ENCODE data around the gene KLHDC8B.

Gene KLHDC8B

DNA sequence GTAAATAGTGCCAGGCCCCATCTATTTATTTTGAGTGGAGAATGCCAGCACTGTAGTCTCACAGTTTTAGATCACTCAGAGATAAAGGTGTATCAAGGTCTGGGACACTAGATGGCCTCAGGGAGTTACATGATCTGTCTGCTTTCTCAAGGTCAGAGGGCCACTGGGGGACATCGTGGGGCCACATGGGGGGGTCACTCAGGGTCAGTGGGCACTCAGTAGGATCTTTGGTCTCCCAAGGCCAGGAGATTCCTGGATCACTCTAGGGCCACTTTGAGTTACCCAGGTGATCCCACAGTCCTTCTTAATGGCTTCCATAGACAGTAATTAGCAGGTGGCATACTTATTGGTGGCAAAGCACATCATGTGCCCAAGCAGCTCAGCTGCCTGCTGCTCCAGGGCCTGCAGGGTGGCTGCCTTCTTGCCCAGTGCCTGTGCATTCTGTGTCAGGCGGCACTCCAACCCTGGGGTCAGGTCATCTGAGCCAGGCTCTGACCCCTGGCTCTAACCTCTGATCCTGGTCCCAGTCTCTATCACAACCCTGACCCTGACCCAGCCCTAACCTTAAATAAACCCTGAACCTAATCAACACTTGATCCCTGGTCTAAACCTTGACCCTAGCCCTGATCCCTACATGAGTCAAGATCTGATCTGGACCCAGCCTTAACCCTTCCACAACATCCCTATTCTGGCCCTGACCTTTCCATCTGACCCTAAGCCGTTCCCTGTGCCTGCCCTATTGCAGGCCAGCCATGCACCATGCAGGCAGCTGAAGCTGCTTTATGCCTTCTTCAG, 36.7 kb upstream of the KLHDC8B start:
- no peak for DNase-seq (ENCODE audit: low read depth in 1 of 2, low spot score in 1 of 2)
- in situ Hi-C loops (cut with HindIII; ENCODE audit: low pct_unique_long_range_greater_than_20kb, low sequenced_read_pairs) = no loop called here

GRCh38 chr3:49135499-49135898, 35.9 kb upstream of the KLHDC8B start:
- in situ Hi-C loops (cut with HindIII; ENCODE audit: low pct_unique_long_range_greater_than_20kb, low sequenced_read_pairs) = no loop called here

More for the DNA sequence above, 36.7 kb upstream of the KLHDC8B start:
- TF ChIP-seq JUND (IDR thresholded peaks at IDR 0.05; ENCODE audit: low read depth) = no peak

DNA sequence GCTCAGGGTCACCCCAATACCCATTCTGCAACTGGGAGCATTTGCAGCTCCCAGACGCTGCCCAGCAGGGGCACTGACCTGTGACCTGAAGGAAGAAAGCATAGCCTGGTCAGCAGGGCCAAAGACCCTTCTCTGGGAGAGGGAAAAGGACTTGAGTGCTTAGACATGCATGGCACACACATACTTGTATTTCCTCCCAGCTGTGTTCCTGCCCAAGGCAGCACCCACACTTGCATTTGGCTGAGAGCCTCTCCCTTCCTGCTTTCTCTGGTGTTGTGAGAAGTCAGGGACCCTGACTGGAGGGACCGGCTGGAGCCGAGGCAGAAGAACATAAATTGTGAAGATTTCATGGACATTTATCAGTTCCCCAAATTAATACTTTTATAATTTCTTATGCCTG, 31.3 kb upstream of the KLHDC8B start:
- no peak for TF ChIP-seq JUND (IDR thresholded peaks at IDR 0.05; ENCODE audit: low read depth)
- DNase-seq (ENCODE audit: low read depth in 1 of 2, low spot score in 1 of 2) = no peak
- in situ Hi-C loops (cut with HindIII; ENCODE audit: low pct_unique_long_range_greater_than_20kb, low sequenced_read_pairs) = no loop called here

More at GRCh38 chr3:49135499-49135898, 35.9 kb upstream of the KLHDC8B start:
- DNase-seq (ENCODE audit: low read depth in 1 of 2, low spot score in 1 of 2) = no peak
- TF ChIP-seq JUND (IDR thresholded peaks at IDR 0.05; ENCODE audit: low read depth) = no peak

GRCh38 chr3:49148159-49148558, 23.2 kb upstream of the KLHDC8B start:
- in situ Hi-C loops (cut with HindIII; ENCODE audit: low pct_unique_long_range_greater_than_20kb, low sequenced_read_pairs) = no loop called here
- no peak for DNase-seq (ENCODE audit: low read depth in 1 of 2, low spot score in 1 of 2)
- no peak for TF ChIP-seq JUND (IDR thresholded peaks at IDR 0.05; ENCODE audit: low read depth)

GRCh38 chr3:49151610-49152009, 19.8 kb upstream of the KLHDC8B start:
- in situ Hi-C loops (cut with HindIII; ENCODE audit: low pct_unique_long_range_greater_than_20kb, low sequenced_read_pairs) = no loop called here
- no peak for TF ChIP-seq JUND (IDR thresholded peaks at IDR 0.05; ENCODE audit: low read depth)
- DNase-seq (ENCODE audit: low read depth in 1 of 2, low spot score in 1 of 2) = no peak

DNA sequence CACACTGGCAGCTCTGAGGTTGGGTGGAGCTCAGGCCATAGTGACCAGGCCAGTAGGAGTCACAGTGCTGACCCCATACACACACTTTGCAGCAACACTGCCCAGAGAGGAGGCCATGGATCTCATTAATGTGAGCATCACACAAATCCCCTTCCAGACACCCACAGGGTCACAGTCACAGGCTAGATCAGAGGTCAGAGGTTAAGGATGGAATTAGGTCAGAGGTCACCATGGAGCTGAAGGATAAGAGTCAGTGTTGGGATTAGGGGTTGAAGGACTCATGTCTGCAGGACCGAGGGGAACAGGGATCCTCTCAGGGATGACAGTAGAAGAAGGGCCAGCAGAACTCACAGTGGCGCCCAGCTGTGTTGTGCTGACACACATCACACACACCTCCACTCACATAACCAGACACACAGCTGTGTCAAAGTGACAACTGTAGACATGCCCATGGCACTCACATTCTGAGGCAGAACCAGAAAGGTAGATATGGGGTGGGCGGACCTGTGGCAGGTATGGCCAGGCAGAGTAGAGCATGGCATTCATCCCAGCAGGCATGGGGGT, 18.0 kb upstream of the KLHDC8B start:
- DNase-seq (ENCODE audit: low read depth in 1 of 2, low spot score in 1 of 2) = no peak
- no peak for TF ChIP-seq JUND (IDR thresholded peaks at IDR 0.05; ENCODE audit: low read depth)
- in situ Hi-C loops (cut with HindIII; ENCODE audit: low pct_unique_long_range_greater_than_20kb, low sequenced_read_pairs) = no loop called here

DNA sequence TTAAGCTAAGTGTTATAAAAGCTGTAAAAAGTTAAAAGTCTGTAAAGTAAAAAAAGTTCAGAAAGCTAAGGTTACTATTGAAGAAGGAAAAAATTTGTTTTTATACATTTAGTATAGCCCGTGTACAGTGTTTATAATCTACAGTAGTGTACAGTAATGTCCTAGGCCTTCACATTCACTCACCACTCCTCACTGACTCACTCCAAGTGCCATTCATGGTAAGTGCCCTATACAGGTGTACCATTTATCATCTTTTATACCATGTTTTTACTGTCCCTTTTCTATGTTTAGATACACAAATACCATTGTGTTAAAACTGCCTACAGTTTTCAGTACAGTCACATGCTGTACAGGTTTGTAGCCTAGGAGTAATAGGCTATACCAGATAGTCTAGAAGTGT, 14.1 kb upstream of the KLHDC8B start:
- in situ Hi-C loops (cut with HindIII; ENCODE audit: low pct_unique_long_range_greater_than_20kb, low sequenced_read_pairs) = no loop called here
- no peak for DNase-seq (ENCODE audit: low read depth in 1 of 2, low spot score in 1 of 2)
- no peak for TF ChIP-seq JUND (IDR thresholded peaks at IDR 0.05; ENCODE audit: low read depth)

DNA sequence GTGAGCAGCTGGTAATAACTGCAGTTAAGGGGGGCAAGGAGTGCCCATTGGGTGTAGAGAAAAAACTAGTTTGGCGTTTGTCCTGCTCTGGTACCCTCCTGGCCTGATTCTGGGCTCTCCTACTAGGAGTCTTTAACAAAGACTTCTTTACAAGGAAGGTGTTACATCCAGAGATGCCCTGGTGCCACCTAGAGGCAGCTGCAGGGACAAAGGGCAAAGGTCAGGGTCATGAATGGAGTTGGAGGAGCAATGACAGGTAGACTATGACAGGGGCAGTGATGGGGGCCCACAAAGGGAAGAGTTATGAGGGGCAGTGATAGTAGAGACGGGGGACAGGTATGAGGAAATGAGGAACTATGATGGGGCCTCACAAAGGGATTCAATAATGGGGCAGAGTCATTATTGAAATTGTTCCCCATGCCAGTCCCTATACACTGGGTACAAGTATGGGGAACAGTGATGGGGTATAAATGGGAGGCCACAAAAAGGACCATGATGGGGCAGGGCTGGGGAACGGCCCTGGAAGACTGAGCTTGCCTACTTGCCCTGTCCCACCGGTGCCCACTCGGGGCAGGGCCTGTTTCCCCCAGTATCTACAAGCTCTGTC, 13.2 kb upstream of the KLHDC8B start:
- in situ Hi-C loops (cut with HindIII; ENCODE audit: low pct_unique_long_range_greater_than_20kb, low sequenced_read_pairs) = no loop called here

GRCh38 chr3:49158792-49159191, 12.6 kb upstream of the KLHDC8B start:
- no peak for TF ChIP-seq JUND (IDR thresholded peaks at IDR 0.05; ENCODE audit: low read depth)
- in situ Hi-C loops (cut with HindIII; ENCODE audit: low pct_unique_long_range_greater_than_20kb, low sequenced_read_pairs) = no loop called here
- DNase-seq (ENCODE audit: low read depth in 1 of 2, low spot score in 1 of 2) = no peak

More for the DNA sequence above, 13.2 kb upstream of the KLHDC8B start:
- TF ChIP-seq JUND (IDR thresholded peaks at IDR 0.05; ENCODE audit: low read depth) = no peak
- DNase-seq (ENCODE audit: low read depth in 1 of 2, low spot score in 1 of 2) = peak in 1 of 2 experiments; percentile 67

GRCh38 chr3:49161197-49161596, 10.2 kb upstream of the KLHDC8B start:
- no peak for TF ChIP-seq JUND (IDR thresholded peaks at IDR 0.05; ENCODE audit: low read depth)
- DNase-seq (ENCODE audit: low read depth in 1 of 2, low spot score in 1 of 2) = no peak
- in situ Hi-C loops (cut with HindIII; ENCODE audit: low pct_unique_long_range_greater_than_20kb, low sequenced_read_pairs) = no loop called here

- in situ Hi-C loops (cut with HindIII; ENCODE audit: low pct_unique_long_range_greater_than_20kb, low sequenced_read_pairs) = no loop called here
- no peak for TF ChIP-seq JUND (IDR thresholded peaks at IDR 0.05; ENCODE audit: low read depth)
These were observed 9.4 kb upstream of the KLHDC8B start for GRCh38 chr3:49161808-49162530.

DNA sequence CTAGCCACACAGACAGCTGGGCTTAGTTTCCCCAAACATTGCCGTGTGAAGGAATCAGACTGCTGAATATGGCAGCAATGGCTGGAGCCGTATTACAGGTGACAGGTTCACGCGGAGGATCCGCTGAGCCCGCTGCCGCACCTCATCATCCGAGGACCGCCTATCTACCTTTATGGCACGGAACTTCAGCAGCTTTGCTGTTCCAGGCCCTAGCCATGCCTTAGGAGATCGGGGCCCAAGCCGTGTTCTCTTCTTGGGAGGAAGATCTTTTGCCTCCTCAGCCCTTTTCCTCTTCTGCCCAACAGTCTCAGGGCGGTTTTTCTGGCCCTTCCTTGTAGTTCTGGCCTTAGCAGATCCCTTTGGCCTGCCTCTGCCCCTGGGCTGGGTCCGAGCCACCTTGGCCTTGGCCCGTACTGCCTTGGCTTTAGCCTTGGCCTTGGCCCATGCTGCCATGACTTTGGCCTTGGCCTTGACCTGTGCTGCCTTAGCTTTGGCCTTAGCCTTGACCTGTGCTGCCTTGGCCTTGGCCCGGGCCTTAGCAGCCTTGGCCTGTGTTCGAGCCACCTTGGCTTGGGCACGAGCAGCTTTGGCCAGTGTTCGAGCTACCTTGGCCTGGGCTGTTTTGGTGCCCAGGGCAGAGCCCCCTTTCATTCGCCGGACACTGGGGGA, 8.5 kb upstream of the KLHDC8B start:
- no peak for TF ChIP-seq JUND (IDR thresholded peaks at IDR 0.05; ENCODE audit: low read depth)
- DNase-seq (ENCODE audit: low read depth in 1 of 2, low spot score in 1 of 2) = no peak
- in situ Hi-C loops (cut with HindIII; ENCODE audit: low pct_unique_long_range_greater_than_20kb, low sequenced_read_pairs) = no loop called here

More at GRCh38 chr3:49161808-49162530, 9.4 kb upstream of the KLHDC8B start:
- DNase-seq (ENCODE audit: low read depth in 1 of 2, low spot score in 1 of 2) = no peak

Data from T47D (cell line).